Limb (tissue), 2 donors: Measurements from ENCODE around the gene CROCC.

Source experiments
- DNase-seq, 2 donors: peaks; one replicate each; pipeline ENCODE4 v3.0.0-alpha.2; 2016; ENCODE audit errors: extremely low spot score in 2 of 2

Gene CROCC

GRCh38 chr1:17011092-17011438, 89.3 kb downstream of the CROCC start:
- DNase-seq, result no peak

GRCh38 chr1:17011439-17012307, 89.9 kb downstream of the CROCC start, which contains the start of gene ATP13A2:
TSS of gene ATP13A2 (minus strand) at chr1:17011928. CDS start at chr1:17011738, 190 bp downstream.
- DNase-seq, result peak; percentile 74 to 89

- DNase-seq, result no peak
These were observed 91.2 kb downstream of the CROCC start for GRCh38 chr1:17012775-17013490.

- no peak for DNase-seq
These were observed 92.0 kb downstream of the CROCC start for GRCh38 chr1:17013491-17014320.

- DNase-seq, result no peak
These were observed 93.2 kb downstream of the CROCC start for GRCh38 chr1:17014671-17015567.

- DNase-seq, result no peak
These were observed 94.6 kb downstream of the CROCC start for GRCh38 chr1:17016317-17016661.

GRCh38 chr1:17017435-17017834, 95.7 kb downstream of the CROCC start:
- no peak for DNase-seq

- no peak for DNase-seq
These were observed 97.1 kb downstream of the CROCC start for GRCh38 chr1:17018849-17019248.

GRCh38 chr1:17020502-17020901, 98.8 kb downstream of the CROCC start:
- no peak for DNase-seq

- no peak for DNase-seq
These were observed 100.2 kb downstream of the CROCC start for GRCh38 chr1:17021896-17022295.
